ENCODE data around the gene FGF11. TPM values are rescaled to one million over a fixed set of nuclear protein-coding genes. Genes with fewer than 3 reads are reported as not detected.

FGF11 gene
- total RNA-seq, 1 donor from 2014 or later = 5.0 TPM

GRCh38 chr17:7427549-7427948, 11.8 kb upstream of the FGF11 start:
- no peak for TF ChIP-seq CTCF (IDR thresholded peaks at IDR 0.05)
- Mint-ChIP-seq H3K4me3 (ENCODE audit: unreplicated experiment) (no peak overlapping the region), H3K36me3 (ENCODE audit: low read depth) (no peaks in the 10 kb centered on the region), H3K4me1 (ENCODE audit: low read depth) (no peaks in the 10 kb centered on the region), H3K9me3 (ENCODE audit: low read depth) (no peaks in the 10 kb centered on the region), H3K27me3 (ENCODE audit: low read depth) (no peaks in the 10 kb centered on the region), H3K27ac (ENCODE audit: unreplicated experiment) (no peak overlapping the region)
- no peak for DNase-seq (ENCODE audit: low spot score)

- H3K27ac Mint-ChIP-seq (ENCODE audit: unreplicated experiment) = no peak within 1 kb of the TSS
These were observed 10.8 kb upstream of the FGF11 start, which contains the start of gene SPEM3 for GRCh38 chr17:7428557-7428956. Gene SPEM3, plus strand, starts transcription at chr17:7428857. Its CDS starts 46 bp downstream, at chr17:7428903.

GRCh38 chr17:7429722-7430121, 9.6 kb upstream of the FGF11 start:
- Mint-ChIP-seq H3K4me1 (ENCODE audit: low read depth) (no peaks in the 10 kb centered on the region), H3K36me3 (ENCODE audit: low read depth) (no peaks in the 10 kb centered on the region), H3K27ac (ENCODE audit: unreplicated experiment) (no peak overlapping the region), H3K9me3 (ENCODE audit: low read depth) (no peaks in the 10 kb centered on the region), H3K4me3 (ENCODE audit: unreplicated experiment) (no peak overlapping the region), H3K27me3 (ENCODE audit: low read depth) (no peaks in the 10 kb centered on the region)
- DNase-seq (ENCODE audit: low spot score) = no peak
- TF ChIP-seq CTCF (IDR thresholded peaks at IDR 0.05) = no peak

More at GRCh38 chr17:7428557-7428956, 10.8 kb upstream of the FGF11 start, which contains the start of gene SPEM3:
- DNase-seq (ENCODE audit: low spot score) = no peak
- no peak for TF ChIP-seq CTCF (IDR thresholded peaks at IDR 0.05)
- H3K4me3 Mint-ChIP-seq (ENCODE audit: unreplicated experiment) = no peak within 1 kb of the TSS
- H3K9me3 Mint-ChIP-seq (ENCODE audit: low read depth) = no peaks in the 10 kb centered on the region
- H3K36me3 Mint-ChIP-seq (ENCODE audit: low read depth) = no peaks in the 10 kb centered on the region
- H3K27me3 Mint-ChIP-seq (ENCODE audit: low read depth) = no peaks in the 10 kb centered on the region
- H3K4me1 Mint-ChIP-seq (ENCODE audit: low read depth) = no peaks in the 10 kb centered on the region

- no peaks in the 10 kb centered on the region for H3K36me3 Mint-ChIP-seq (ENCODE audit: low read depth)
- no peak for DNase-seq (ENCODE audit: low spot score)
- TF ChIP-seq CTCF (IDR thresholded peaks at IDR 0.05) = no peak
- H3K4me3 Mint-ChIP-seq (ENCODE audit: unreplicated experiment) = no peak overlapping the region
- no peak overlapping the region for H3K27ac Mint-ChIP-seq (ENCODE audit: unreplicated experiment)
- H3K4me1 Mint-ChIP-seq (ENCODE audit: low read depth) = peaks cover 12% of the 10 kb centered on the region
- H3K9me3 Mint-ChIP-seq (ENCODE audit: low read depth) = no peaks in the 10 kb centered on the region
- H3K27me3 Mint-ChIP-seq (ENCODE audit: low read depth) = no peaks in the 10 kb centered on the region
These were observed 8.1 kb upstream of the FGF11 start for GRCh38 chr17:7431231-7431630.

GRCh38 chr17:7432296-7432695, 7.0 kb upstream of the FGF11 start:
- no peaks in the 10 kb centered on the region for H3K36me3 Mint-ChIP-seq (ENCODE audit: low read depth)
- no peak overlapping the region for H3K4me3 Mint-ChIP-seq (ENCODE audit: unreplicated experiment)
- H3K27ac Mint-ChIP-seq (ENCODE audit: unreplicated experiment) = no peak overlapping the region
- no peak for DNase-seq (ENCODE audit: low spot score)
- no peaks in the 10 kb centered on the region for H3K9me3 Mint-ChIP-seq (ENCODE audit: low read depth)
- no peaks in the 10 kb centered on the region for H3K27me3 Mint-ChIP-seq (ENCODE audit: low read depth)
- peaks cover 19% of the 10 kb centered on the region for H3K4me1 Mint-ChIP-seq (ENCODE audit: low read depth)
- TF ChIP-seq CTCF (IDR thresholded peaks at IDR 0.05) = no peak

All from chondrocyte (in vitro differentiated cells).